ENCODE results near the gene BEGAIN. TPM values are rescaled to one million over a fixed set of nuclear protein-coding genes. Genes with fewer than 3 reads are reported as not detected.
A peak's percentile ranks its signal among the peaks of the same experiment; 100 is the strongest.

The BEGAIN gene
- total RNA-seq, 5 donors from 2014 or later (not counting 1 experiment from before 2014, with no cell fraction given), result 0.23 to 1.9 (median 1.6) TPM; not detected in 1

- H3K4me3 ChIP-seq (ENCODE audit: control insufficient read depth in 1 of 2, extremely low read depth in 1 of 2, low read length in 1 of 2), result no peak overlapping the region
- WGBS (ENCODE audit: insufficient coverage), result no CpG with 5 or more reads among the region's 4 CpGs
- peaks cover 0 to 5% (median 0%) of the 10 kb centered on the region in 3 donors for H3K4me1 Mint-ChIP-seq
- no peak for DNase-seq
- peaks cover 0 to 5% of the 10 kb centered on the region in 2 donors for H3K36me3 ChIP-seq (ENCODE audit: control insufficient read depth in 2 of 2, extremely low read depth in 1 of 2, insufficient read depth in 1 of 2, low read length in 1 of 2)
- no peaks in the 10 kb centered on the region for H3K9me3 ChIP-seq
- no peak overlapping the region for H3K27ac Mint-ChIP-seq
- no peak overlapping the region for H3K27ac ChIP-seq (ENCODE audit: low read length)
- ChIA-PET POLR2A (interaction anchor here in 1 of 2 donors (0.6 kb wide), 1 partner anchor 1737 kb away, joined by 5 read pairs; no protein-coding TSS in a partner anchor), CTCF (no interaction called here)
- H3K4me1 ChIP-seq (ENCODE audit: control insufficient read depth in 1 of 2, extremely low read depth in 1 of 2, insufficient read depth in 2 of 2, low read length in 2 of 2), result peaks cover 0 to 3% of the 10 kb centered on the region in 2 experiments
- no peaks in the 10 kb centered on the region for H3K27me3 Mint-ChIP-seq
- H3K9me3 Mint-ChIP-seq, result no peaks in the 10 kb centered on the region
- no peak for ATAC-seq (replicated peaks in 1 of 4)
- H3K27me3 ChIP-seq (replicated peaks in 1 of 2; ENCODE audit: control insufficient read depth in 2 of 2, extremely low read depth in 1 of 2, insufficient read depth in 2 of 2, low read length in 1 of 2), result no peaks in the 10 kb centered on the region
- H3K36me3 Mint-ChIP-seq, result peaks cover 12% of the 10 kb centered on the region
- no peak overlapping the region for H3K4me3 Mint-ChIP-seq
Observed at GRCh38 chr14:100494645-100495044, 92.6 kb downstream of the BEGAIN start.

- H3K4me3 ChIP-seq (ENCODE audit: control insufficient read depth in 1 of 2, extremely low read depth in 1 of 2, low read length in 1 of 2), result no peak overlapping the region
- H3K9me3 ChIP-seq, result no peaks in the 10 kb centered on the region
- H3K27ac Mint-ChIP-seq, result no peak overlapping the region
- H3K27me3 Mint-ChIP-seq, result no peaks in the 10 kb centered on the region
- no peaks in the 10 kb centered on the region for H3K27me3 ChIP-seq (replicated peaks in 1 of 2; ENCODE audit: control insufficient read depth in 2 of 2, extremely low read depth in 1 of 2, insufficient read depth in 2 of 2, low read length in 1 of 2)
- ChIA-PET POLR2A (no interaction called here), CTCF (no interaction called here)
- H3K27ac ChIP-seq (ENCODE audit: low read length), result no peak overlapping the region
- no peaks in the 10 kb centered on the region for H3K36me3 ChIP-seq (ENCODE audit: control insufficient read depth in 2 of 2, extremely low read depth in 1 of 2, insufficient read depth in 1 of 2, low read length in 1 of 2)
- H3K4me1 ChIP-seq (ENCODE audit: control insufficient read depth in 1 of 2, extremely low read depth in 1 of 2, insufficient read depth in 2 of 2, low read length in 2 of 2), result peaks cover 2 to 9% of the 10 kb centered on the region in 2 experiments
- no peak for ATAC-seq (replicated peaks in 1 of 4)
- WGBS (ENCODE audit: insufficient coverage), result 80% methylated on average over 1 of the region's 4 CpGs
- H3K36me3 Mint-ChIP-seq, result peaks cover 13% of the 10 kb centered on the region
- no peak overlapping the region for H3K4me3 Mint-ChIP-seq
- H3K4me1 Mint-ChIP-seq, result peaks cover 22 to 28% (median 24%) of the 10 kb centered on the region in 3 donors
- H3K9me3 Mint-ChIP-seq, result no peaks in the 10 kb centered on the region
- DNase-seq, result no peak
Observed at GRCh38 chr14:100490252-100490651, 97.0 kb downstream of the BEGAIN start.

- peak overlapping the region in 1 of 3 donors; percentile 39 for H3K4me3 Mint-ChIP-seq
- H3K4me3 ChIP-seq (ENCODE audit: control insufficient read depth in 1 of 2, extremely low read depth in 1 of 2, low read length in 1 of 2), result no peak overlapping the region
- CTCF ChIA-PET, result no interaction called here
- no peaks in the 10 kb centered on the region for H3K9me3 ChIP-seq
- H3K27me3 Mint-ChIP-seq, result no peaks in the 10 kb centered on the region
- WGBS (ENCODE audit: insufficient coverage), result 83% methylated on average over 1 of the region's 7 CpGs
- H3K27ac ChIP-seq (ENCODE audit: low read length), result no peak overlapping the region
- H3K4me1 Mint-ChIP-seq, result peaks cover 22 to 29% (median 24%) of the 10 kb centered on the region in 3 donors
- no peaks in the 10 kb centered on the region for H3K27me3 ChIP-seq (replicated peaks in 1 of 2; ENCODE audit: control insufficient read depth in 2 of 2, extremely low read depth in 1 of 2, insufficient read depth in 2 of 2, low read length in 1 of 2)
- POLR2A ChIA-PET, result no interaction called here
- DNase-seq (peak in 1 of 35 experiments; percentile 8), ATAC-seq (replicated peaks in 1 of 4) (peak in 2 of 4 experiments; percentile 64 to 76)
- H3K9me3 Mint-ChIP-seq, result no peaks in the 10 kb centered on the region
- peaks cover 2 to 9% of the 10 kb centered on the region in 2 experiments for H3K4me1 ChIP-seq (ENCODE audit: control insufficient read depth in 1 of 2, extremely low read depth in 1 of 2, insufficient read depth in 2 of 2, low read length in 2 of 2)
- H3K36me3 Mint-ChIP-seq, result peaks cover 26% of the 10 kb centered on the region
- peak overlapping the region in 1 of 2 donors; percentile 1 for H3K27ac Mint-ChIP-seq
- peaks cover 0 to 6% of the 10 kb centered on the region in 2 donors for H3K36me3 ChIP-seq (ENCODE audit: control insufficient read depth in 2 of 2, extremely low read depth in 1 of 2, insufficient read depth in 1 of 2, low read length in 1 of 2)
Observed at GRCh38 chr14:100488057-100488456, 99.2 kb downstream of the BEGAIN start.

- DNase-seq, result no peak
- H3K27ac ChIP-seq (ENCODE audit: low read length), result no peak overlapping the region
- ATAC-seq (replicated peaks in 1 of 4), result no peak
- Mint-ChIP-seq H3K27ac (no peak overlapping the region), H3K9me3 (no peaks in the 10 kb centered on the region), H3K4me1 (peaks cover 22 to 29% (median 24%) of the 10 kb centered on the region in 3 donors), H3K27me3 (no peaks in the 10 kb centered on the region), H3K4me3 (no peak overlapping the region), H3K36me3 (peaks cover 24% of the 10 kb centered on the region)
- ChIA-PET POLR2A (interaction anchor here in 1 of 2 donors (0.6 kb wide), 1 partner anchor 65 kb away, joined by 3 read pairs; no protein-coding TSS in a partner anchor), CTCF (no interaction called here)
- H3K4me3 ChIP-seq (ENCODE audit: control insufficient read depth in 1 of 2, extremely low read depth in 1 of 2, low read length in 1 of 2), result no peak overlapping the region
- no peaks in the 10 kb centered on the region for H3K27me3 ChIP-seq (replicated peaks in 1 of 2; ENCODE audit: control insufficient read depth in 2 of 2, extremely low read depth in 1 of 2, insufficient read depth in 2 of 2, low read length in 1 of 2)
- H3K4me1 ChIP-seq (ENCODE audit: control insufficient read depth in 1 of 2, extremely low read depth in 1 of 2, insufficient read depth in 2 of 2, low read length in 2 of 2), result peaks cover 2 to 9% of the 10 kb centered on the region in 2 experiments
- H3K36me3 ChIP-seq (ENCODE audit: control insufficient read depth in 2 of 2, extremely low read depth in 1 of 2, insufficient read depth in 1 of 2, low read length in 1 of 2), result peaks cover 0 to 6% of the 10 kb centered on the region in 2 donors
- no peaks in the 10 kb centered on the region for H3K9me3 ChIP-seq
Observed at GRCh38 chr14:100487304-100487703, 99.9 kb downstream of the BEGAIN start.

Other genes with a start within 250 kb of the BEGAIN start
- gene WDR25, start 210.9 kb downstream of the BEGAIN start, total RNA-seq, result 1 to 10 TPM; 5.7 to 9.7 (median 7.2) TPM
- 1 to 10 TPM in 3 of 5 donors, not detected in 2; 1.7 to 2.2 (median 2.2) TPM for gene DLK1, start 139.5 kb upstream of the BEGAIN start, total RNA-seq
- gene MEG3, start 238.7 kb upstream of the BEGAIN start, total RNA-seq, result 1 to 10 TPM in 3 of 5 donors, not detected in 2; 2.3 to 3.4 (median 2.4) TPM

Data from T-cell (primary cell).